ENCODE measurements around the gene HDAC3. TPM values are rescaled to one million over a fixed set of nuclear protein-coding genes. Genes with fewer than 3 reads are reported as not detected.
A peak's percentile ranks its signal among the peaks of the same experiment; 100 is the strongest.

The HDAC3 gene
- 100 to 1,000 TPM in 1 of 2 donors, 10 to 100 TPM in 1; 80.0 to 128 TPM for total RNA-seq

DNA sequence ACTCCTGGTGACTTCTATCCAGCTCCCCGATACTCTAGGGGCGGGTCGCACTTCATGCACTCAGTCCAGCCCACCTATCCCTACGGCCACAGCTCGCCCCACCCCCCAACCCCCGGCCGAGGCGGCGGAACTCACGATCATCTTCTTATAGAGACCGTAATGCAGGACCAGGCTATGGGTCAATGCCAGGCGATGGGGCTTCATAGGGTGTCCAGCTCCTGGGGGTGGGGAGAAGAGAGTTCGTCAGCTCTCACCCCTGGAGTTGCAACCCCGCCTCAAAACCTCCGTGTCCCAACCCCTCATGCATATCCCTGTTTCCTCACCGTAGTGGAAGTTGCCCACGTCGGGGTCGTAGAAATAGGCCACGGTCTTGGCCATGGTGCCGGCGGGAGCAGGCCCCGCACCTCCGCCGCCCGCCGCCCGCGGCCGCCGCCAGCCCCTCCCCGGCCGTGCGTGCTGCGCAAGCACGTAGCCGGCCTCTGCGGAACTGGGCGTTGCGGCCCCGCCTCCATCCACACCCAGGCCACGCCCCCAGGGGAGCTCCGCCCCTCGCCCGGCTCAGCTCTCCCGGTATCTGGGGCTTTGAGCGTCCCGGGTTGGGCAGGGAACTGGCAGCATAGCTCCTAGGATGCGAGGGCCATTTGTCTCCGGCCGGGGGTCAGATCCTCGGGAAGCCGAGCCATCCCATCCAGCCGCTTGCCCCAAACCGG lies at the start of gene HDAC3, which contains the start of gene RELL2:
HDAC3 (minus strand) TSS at position 437 of the 710 bp plus-strand sequence; CDS start at position 378, 59 bp downstream.
RELL2 (plus strand) TSS at position 585 of the 710 bp plus-strand sequence. CDS start 1,229 bp downstream, outside the sequence.
- peak; percentile 93 for DNase-seq (ENCODE audit: low spot score)
- H3K4me1 Mint-ChIP-seq (ENCODE audit: low read depth in 2 of 2): peaks cover 33 to 39% of the 10 kb centered on the region in 2 donors

DNA sequence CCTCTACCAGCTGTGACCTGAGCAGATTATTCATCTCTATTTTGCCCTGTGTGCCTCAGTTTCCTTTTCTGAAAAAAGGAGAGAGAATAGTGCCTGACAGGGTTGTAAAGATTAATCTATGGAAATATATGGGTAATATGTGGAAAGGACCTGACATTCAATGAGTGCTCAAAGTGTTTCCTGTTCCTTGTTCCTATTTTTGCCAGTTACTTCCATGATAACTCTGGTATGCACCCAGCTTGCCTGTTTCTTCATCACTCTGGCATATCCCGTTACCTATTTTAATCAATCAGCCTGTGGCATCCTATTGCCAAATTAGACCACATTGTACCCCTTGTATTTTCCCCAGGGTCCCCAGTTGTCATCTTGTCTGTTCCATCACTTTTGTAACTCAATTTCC lies 48.9 kb upstream of the HDAC3 start:
- ATAC-seq (no peak), DNase-seq (ENCODE audit: low spot score) (no peak)
- Mint-ChIP-seq H3K4me3 (no peak overlapping the region), H3K27me3 (no peaks in the 10 kb centered on the region), H3K4me1 (ENCODE audit: low read depth in 2 of 2) (peaks cover 27 to 34% of the 10 kb centered on the region in 2 donors), H3K36me3 (no peaks in the 10 kb centered on the region), H3K27ac (no peak overlapping the region), H3K9me3 (no peaks in the 10 kb centered on the region)

More for the DNA sequence above, at the start of gene HDAC3, which contains the start of gene RELL2:
- Mint-ChIP-seq H3K27ac (peak within 1 kb of the TSS; percentile 6 to 71), H3K36me3 (peaks cover 6% of the 10 kb centered on the region), H3K9me3 (no peaks in the 10 kb centered on the region), H3K27me3 (no peaks in the 10 kb centered on the region), H3K4me3 (peak within 1 kb of the TSS; percentile 90)
- peak; percentile 93 to 97 for ATAC-seq

DNA sequence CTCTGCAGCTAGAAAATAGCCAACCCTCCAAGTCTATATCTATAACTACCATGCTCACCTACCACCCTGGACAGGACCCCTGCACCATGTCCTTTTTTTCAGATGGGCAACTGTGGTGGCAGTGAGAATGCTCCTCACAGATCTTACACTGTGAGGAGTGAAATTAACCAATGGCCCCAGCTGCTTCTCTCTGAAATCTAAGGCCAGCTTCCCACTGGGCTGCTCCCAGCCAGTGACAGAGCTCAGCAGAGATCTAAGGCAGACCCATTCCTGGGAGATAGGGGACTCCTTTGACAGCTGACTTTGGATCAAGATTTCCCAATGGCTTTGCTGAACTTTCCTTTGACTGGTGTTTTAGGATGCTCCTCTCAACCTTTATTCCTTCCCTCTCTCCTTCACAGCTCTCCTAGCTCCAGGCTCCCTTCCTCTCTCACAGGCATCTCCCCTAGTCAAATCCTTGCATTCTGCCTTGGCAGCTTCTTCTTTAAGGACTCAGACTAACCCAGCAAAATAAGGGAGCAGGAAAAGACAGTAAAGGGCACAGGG lies 47.0 kb upstream of the HDAC3 start:
- H3K27me3 Mint-ChIP-seq: no peaks in the 10 kb centered on the region
- H3K36me3 Mint-ChIP-seq: no peaks in the 10 kb centered on the region
- H3K27ac Mint-ChIP-seq: peak overlapping the region; percentile 62 to 95
- H3K9me3 Mint-ChIP-seq: no peaks in the 10 kb centered on the region
- DNase-seq (ENCODE audit: low spot score) (peak; percentile 20), ATAC-seq (no peak)
- H3K4me1 Mint-ChIP-seq (ENCODE audit: low read depth in 2 of 2): peaks cover 27 to 36% of the 10 kb centered on the region in 2 donors
- H3K4me3 Mint-ChIP-seq: peak overlapping the region; percentile 91

GRCh38 chr5:141681695-141682641 lies 45.3 kb upstream of the HDAC3 start, which contains the start of gene ARAP3:
Gene ARAP3 (minus strand): TSS chr5:141682230. CDS start chr5:141680486, 1,744 bp downstream.
- peak within 1 kb of the TSS; percentile 62 to 95 for H3K27ac Mint-ChIP-seq
- H3K27me3 Mint-ChIP-seq: no peaks in the 10 kb centered on the region
- H3K36me3 Mint-ChIP-seq: no peaks in the 10 kb centered on the region
- DNase-seq (ENCODE audit: low spot score): peak; percentile 87
- ATAC-seq: peak; percentile 89 to 93
- peak within 1 kb of the TSS; percentile 91 for H3K4me3 Mint-ChIP-seq
- peaks cover 27 to 39% of the 10 kb centered on the region in 2 donors for H3K4me1 Mint-ChIP-seq (ENCODE audit: low read depth in 2 of 2)
- no peaks in the 10 kb centered on the region for H3K9me3 Mint-ChIP-seq

- Mint-ChIP-seq H3K4me3 (peak overlapping the region; percentile 91), H3K36me3 (no peaks in the 10 kb centered on the region), H3K9me3 (no peaks in the 10 kb centered on the region), H3K27ac (peak overlapping the region; percentile 48 to 62), H3K27me3 (no peaks in the 10 kb centered on the region), H3K4me1 (ENCODE audit: low read depth in 2 of 2) (peaks cover 27 to 35% of the 10 kb centered on the region in 2 donors)
- peak; percentile 39 for DNase-seq (ENCODE audit: low spot score)
- ATAC-seq: no peak
Observed at GRCh38 chr5:141681295-141681694, 44.6 kb upstream of the HDAC3 start.

GRCh38 chr5:141680751-141681201 lies 44.1 kb upstream of the HDAC3 start:
- ATAC-seq (no peak), DNase-seq (ENCODE audit: low spot score) (peak; percentile 61)
- Mint-ChIP-seq H3K27me3 (no peaks in the 10 kb centered on the region), H3K4me3 (peak overlapping the region; percentile 91), H3K27ac (peak overlapping the region; percentile 48 to 62), H3K4me1 (ENCODE audit: low read depth in 2 of 2) (peaks cover 27 to 33% of the 10 kb centered on the region in 2 donors), H3K36me3 (no peaks in the 10 kb centered on the region), H3K9me3 (no peaks in the 10 kb centered on the region)

DNA sequence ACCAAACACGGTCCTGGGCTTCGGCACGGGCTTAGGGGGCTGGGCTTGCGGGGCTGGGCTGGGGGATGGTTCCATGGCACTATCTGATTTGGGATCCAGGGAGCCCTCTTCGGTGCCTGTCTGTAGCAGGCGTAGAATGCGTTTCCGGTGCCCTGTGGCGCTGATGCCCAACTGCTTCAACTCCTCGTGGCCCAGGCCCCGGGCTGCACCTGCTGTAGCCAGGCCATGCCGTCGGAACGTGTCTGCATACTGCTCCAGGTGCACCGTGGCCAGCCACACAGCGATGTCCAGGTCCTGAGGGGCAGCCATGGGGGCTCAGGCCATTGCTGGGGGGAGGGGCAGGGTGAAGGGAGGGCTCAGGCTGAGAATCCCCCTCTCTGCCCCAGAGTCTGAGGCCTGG lies 43.5 kb upstream of the HDAC3 start:
- H3K9me3 Mint-ChIP-seq: no peaks in the 10 kb centered on the region

GRCh38 chr5:141677415-141677814 lies 40.8 kb upstream of the HDAC3 start:
- no peak for ATAC-seq
- DNase-seq (ENCODE audit: low spot score): no peak
- no peak overlapping the region for H3K27ac Mint-ChIP-seq
- no peaks in the 10 kb centered on the region for H3K9me3 Mint-ChIP-seq
- H3K27me3 Mint-ChIP-seq: no peaks in the 10 kb centered on the region
- no peaks in the 10 kb centered on the region for H3K36me3 Mint-ChIP-seq
- peaks cover 13 to 22% of the 10 kb centered on the region in 2 donors for H3K4me1 Mint-ChIP-seq (ENCODE audit: low read depth in 2 of 2)
- no peak overlapping the region for H3K4me3 Mint-ChIP-seq

More for the DNA sequence above, 43.5 kb upstream of the HDAC3 start:
- Mint-ChIP-seq H3K4me3 (no peak overlapping the region), H3K36me3 (no peaks in the 10 kb centered on the region), H3K27me3 (no peaks in the 10 kb centered on the region), H3K4me1 (ENCODE audit: low read depth in 2 of 2) (peaks cover 27 to 31% of the 10 kb centered on the region in 2 donors), H3K27ac (no peak overlapping the region)
- ATAC-seq (no peak), DNase-seq (ENCODE audit: low spot score) (peak; percentile 56)

- ATAC-seq (no peak), DNase-seq (ENCODE audit: low spot score) (no peak)
- Mint-ChIP-seq H3K4me1 (ENCODE audit: low read depth in 2 of 2) (peaks cover 0 to 9% of the 10 kb centered on the region in 2 donors), H3K27me3 (no peaks in the 10 kb centered on the region), H3K36me3 (no peaks in the 10 kb centered on the region), H3K4me3 (no peak overlapping the region), H3K27ac (no peak overlapping the region), H3K9me3 (no peaks in the 10 kb centered on the region)
Observed at GRCh38 chr5:141675672-141676071, 39.0 kb upstream of the HDAC3 start.

DNA sequence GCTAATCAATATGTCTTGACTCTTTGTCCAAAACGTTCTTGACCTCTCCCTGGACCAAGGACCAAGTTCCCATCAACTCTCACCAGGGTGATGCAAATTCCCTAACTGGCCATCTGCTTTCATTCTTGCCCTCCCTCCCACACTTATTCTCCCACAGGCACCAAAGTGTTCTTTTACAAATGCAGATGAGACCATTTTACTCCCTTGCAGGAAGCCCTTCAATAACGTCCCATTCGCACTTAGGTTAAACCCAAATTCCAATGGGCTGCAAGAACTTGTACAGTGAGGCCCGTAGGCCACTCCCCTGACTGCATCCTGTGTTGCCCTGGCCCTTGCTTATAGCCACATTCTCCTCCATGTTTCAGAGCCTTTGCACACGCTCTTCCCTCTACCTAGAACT lies 38.1 kb upstream of the HDAC3 start:
- H3K4me1 Mint-ChIP-seq (ENCODE audit: low read depth in 2 of 2): peaks cover 0 to 7% of the 10 kb centered on the region in 2 donors
- no peaks in the 10 kb centered on the region for H3K27me3 Mint-ChIP-seq

GRCh38 chr5:141672841-141673813 lies 36.5 kb upstream of the HDAC3 start:
- peak; percentile 42 for DNase-seq (ENCODE audit: low spot score)
- no peaks in the 10 kb centered on the region for H3K9me3 Mint-ChIP-seq
- no peak overlapping the region for H3K4me3 Mint-ChIP-seq
- H3K4me1 Mint-ChIP-seq (ENCODE audit: low read depth in 2 of 2): peaks cover 0 to 3% of the 10 kb centered on the region in 2 donors
- H3K27ac Mint-ChIP-seq: no peak overlapping the region
- no peaks in the 10 kb centered on the region for H3K36me3 Mint-ChIP-seq
- no peaks in the 10 kb centered on the region for H3K27me3 Mint-ChIP-seq
- no peak for ATAC-seq

More for the DNA sequence above, 38.1 kb upstream of the HDAC3 start:
- DNase-seq (ENCODE audit: low spot score) (no peak), ATAC-seq (no peak)
- no peak overlapping the region for H3K4me3 Mint-ChIP-seq
- no peaks in the 10 kb centered on the region for H3K9me3 Mint-ChIP-seq
- no peak overlapping the region for H3K27ac Mint-ChIP-seq
- H3K36me3 Mint-ChIP-seq: no peaks in the 10 kb centered on the region

DNA sequence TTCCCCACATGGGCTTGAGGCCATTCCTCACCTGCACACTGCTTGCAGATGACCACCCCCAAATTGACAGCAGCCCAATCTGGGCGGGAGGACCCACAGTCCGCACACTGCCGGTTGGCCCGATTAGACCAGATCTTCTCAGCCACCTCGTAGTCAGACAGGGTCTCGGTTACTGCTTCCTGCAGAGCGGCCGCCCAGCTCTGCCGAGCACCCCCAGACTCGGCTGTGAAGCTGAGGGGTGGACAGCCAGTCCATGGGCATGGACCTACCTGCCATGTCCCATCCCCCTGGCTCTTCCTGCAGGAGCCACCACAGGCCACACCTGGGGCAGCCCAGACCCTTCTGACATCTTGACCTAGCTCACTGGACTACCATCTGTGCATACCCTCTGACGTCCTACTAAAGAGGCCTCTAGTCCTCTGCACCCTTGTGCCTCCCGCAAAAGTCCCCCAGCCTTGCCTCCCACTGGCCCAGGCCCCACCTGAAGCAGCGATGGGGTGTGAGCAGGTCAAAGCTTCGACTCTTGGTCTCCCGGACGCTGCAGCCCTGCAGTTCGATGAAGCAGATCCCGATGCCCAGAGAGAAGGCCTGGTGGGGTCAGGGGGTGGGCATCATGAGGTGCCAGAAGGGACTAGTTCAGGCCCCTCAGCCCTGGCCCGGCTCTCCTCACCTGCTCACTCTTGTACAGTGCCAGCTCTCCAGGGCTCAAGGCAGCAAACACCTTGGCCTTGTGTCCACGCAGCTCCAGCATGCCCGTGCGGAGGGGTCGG lies 35.6 kb upstream of the HDAC3 start:
- H3K27me3 Mint-ChIP-seq: no peaks in the 10 kb centered on the region
- H3K9me3 Mint-ChIP-seq: no peaks in the 10 kb centered on the region
- peaks cover 0 to under 1% of the 10 kb centered on the region in 2 donors for H3K4me1 Mint-ChIP-seq (ENCODE audit: low read depth in 2 of 2)
- no peak overlapping the region for H3K4me3 Mint-ChIP-seq
- peak; percentile 16 to 34 for ATAC-seq
- no peak overlapping the region for H3K27ac Mint-ChIP-seq
- DNase-seq (ENCODE audit: low spot score): peak; percentile 49
- no peaks in the 10 kb centered on the region for H3K36me3 Mint-ChIP-seq
